GM20431 (cell line): Measurements from ENCODE around the gene FOLR1.

Experiments
- in situ Hi-C: fragments of 300-500 bp; cut with MseI, MboI; formaldehyde crosslinking; loops from one replicate; pipeline ENCODE4 v1.15.0; 2020; ENCODE audit warnings: low sequenced_read_pairs; ENCODE audit not compliant: unreplicated experiment

The FOLR1 gene

GRCh38 chr11:72244361-72245262, 52.7 kb downstream of the FOLR1 start:
- in situ Hi-C loops: no loop called here

GRCh38 chr11:72245263-72245816, 53.4 kb downstream of the FOLR1 start:
- in situ Hi-C loops: no loop called here
